HEK293T (cell line): Measurements from ENCODE around the gene COA1.
"Not testable (repeated sequence)": the region's sequence is repeated elsewhere in the genome, so short reads cannot be mapped to it uniquely, and the experiment has no call there.

Source experiments
- CTCF ChIA-PET: fragments of 350-600 bp; formaldehyde crosslinking; extraction: SDS; loops from one replicate; lab custom pipeline; 2021; ENCODE audit warnings: antibody characterized with exemption, inconsistent platforms; lab: Yijun Ruan, JAX
- POLR2A ChIA-PET: fragments of 350-600 bp; formaldehyde crosslinking; extraction: SDS; loops from one replicate; lab custom pipeline; 2020; ENCODE audit warnings: antibody characterized with exemption, inconsistent platforms; lab: Yijun Ruan, JAX
- DNase-seq: peaks from one replicate; pipeline ENCODE4 v3.0.0; 2012; ENCODE audit warnings: mixed read lengths; ENCODE audit errors: extremely low spot score
- ARNT ChIP-seq: fragments of 450-650 bp; IDR thresholded peaks from 2 replicates; pipeline ENCODE4 v1.6.1; 2017; ENCODE audit warnings: mild to moderate bottlenecking
- BHLHE40 ChIP-seq: fragments of 450-650 bp; IDR thresholded peaks from 2 replicates; pipeline ENCODE4 v1.6.1; 2016; ENCODE audit warnings: mild to moderate bottlenecking, moderate library complexity, borderline replicate concordance
- CTBP1 ChIP-seq: fragments of 450-650 bp; IDR thresholded peaks from 2 replicates; pipeline ENCODE4 v1.6.1; 2016; ENCODE audit warnings: borderline replicate concordance
- ELF4 ChIP-seq: fragments of 450-650 bp; IDR thresholded peaks from 2 replicates; pipeline ENCODE4 v1.6.1; 2017; ENCODE audit warnings: antibody characterized with exemption
- FOXA1 ChIP-seq: fragments of 450-650 bp; IDR thresholded peaks from 2 replicates; pipeline ENCODE4 v1.6.1; 2016; ENCODE audit warnings: mild to moderate bottlenecking
- FOXK2 ChIP-seq: fragments of 450-650 bp; IDR thresholded peaks from 2 replicates; pipeline ENCODE4 v1.6.1; 2016; ENCODE audit warnings: mild to moderate bottlenecking
- FOXM1 ChIP-seq: fragments of 450-650 bp; IDR thresholded peaks from 2 replicates; pipeline ENCODE4 v1.6.1; 2017; ENCODE audit warnings: mild to moderate bottlenecking, borderline replicate concordance
- HDGF ChIP-seq: fragments of 450-650 bp; IDR thresholded peaks from 2 replicates; pipeline ENCODE4 v1.6.1; 2017; ENCODE audit warnings: antibody characterized with exemption, borderline replicate concordance
- L3MBTL2 ChIP-seq: fragments of 450-650 bp; conservative IDR thresholded peaks from 2 replicates; pipeline ENCODE4 v1.6.1; 2016; ENCODE audit warnings: mild to moderate bottlenecking
- LEF1 ChIP-seq: fragments of 450-650 bp; IDR thresholded peaks from 2 replicates; pipeline ENCODE4 v1.6.1; 2017; ENCODE audit warnings: mild to moderate bottlenecking, borderline replicate concordance
- NFRKB ChIP-seq: fragments of 450-650 bp; IDR thresholded peaks from 2 replicates; pipeline ENCODE4 v1.6.1; 2016; ENCODE audit warnings: mild to moderate bottlenecking, moderate library complexity
- PKNOX1 ChIP-seq: fragments of 450-650 bp; IDR thresholded peaks from 2 replicates; pipeline ENCODE4 v1.6.1; 2016
- SP1 ChIP-seq: fragments of 450-650 bp; IDR thresholded peaks from 2 replicates; pipeline ENCODE4 v1.6.1; 2017
- SUZ12 ChIP-seq: fragments of 450-650 bp; IDR thresholded peaks from 2 replicates; pipeline ENCODE4 v1.6.1; 2016; ENCODE audit warnings: mild to moderate bottlenecking
- TARDBP ChIP-seq: fragments of 450-650 bp; IDR thresholded peaks from 2 replicates; pipeline ENCODE4 v1.6.1; 2016
- ZNF384 ChIP-seq: fragments of 450-650 bp; IDR thresholded peaks from 2 replicates; pipeline ENCODE4 v1.6.1; 2016

COA1 gene

GRCh38 chr7:43695365-43695764, 34.0 kb downstream of the COA1 start:
- POLR2A ChIA-PET, result no interaction called here

GRCh38 chr7:43694399-43694748, 34.9 kb downstream of the COA1 start:
- ChIA-PET POLR2A (no interaction called here), CTCF (interaction anchor here (0.6 to 2.0 kb wide), 3 partner anchors 109 to 1486 kb away, joined by 3 to 8 read pairs (median 8); partner anchors contain the start of gene STK17A)
- TF ChIP-seq HDGF (no peak), PKNOX1 (no peak), ARNT (no peak), FOXA1 (no peak), FOXK2 (no peak), NFRKB (no peak), TARDBP (no peak), SUZ12 (no peak), CTBP1 (no peak), SP1 (no peak), LEF1 (no peak), L3MBTL2 (no peak), FOXM1 (no peak), ZNF384 (no peak)
- DNase-seq, result no peak

More at GRCh38 chr7:43695365-43695764, 34.0 kb downstream of the COA1 start:
- CTCF ChIA-PET, result no interaction called here
- DNase-seq, result no peak
- TF ChIP-seq L3MBTL2, result no peak
- TF ChIP-seq CTBP1, result no peak
- TF ChIP-seq ELF4, result no peak
- no peak for TF ChIP-seq FOXA1
- TF ChIP-seq LEF1, result no peak
- TF ChIP-seq SP1, result no peak
- TF ChIP-seq SUZ12, result no peak

GRCh38 chr7:43693687-43694398, 35.5 kb downstream of the COA1 start:
- ChIA-PET POLR2A (interaction anchor here (1.3 kb wide), 1 partner anchor 111 kb away, joined by 3 read pairs; the partner anchor contains the start of gene STK17A), CTCF (interaction anchor here (0.6 to 2.0 kb wide), 3 partner anchors 109 to 1485 kb away, joined by 3 to 8 read pairs (median 8); partner anchors contain the start of gene STK17A)
- TF ChIP-seq TARDBP (no peak), HDGF (no peak)
- DNase-seq, result no peak

DNA sequence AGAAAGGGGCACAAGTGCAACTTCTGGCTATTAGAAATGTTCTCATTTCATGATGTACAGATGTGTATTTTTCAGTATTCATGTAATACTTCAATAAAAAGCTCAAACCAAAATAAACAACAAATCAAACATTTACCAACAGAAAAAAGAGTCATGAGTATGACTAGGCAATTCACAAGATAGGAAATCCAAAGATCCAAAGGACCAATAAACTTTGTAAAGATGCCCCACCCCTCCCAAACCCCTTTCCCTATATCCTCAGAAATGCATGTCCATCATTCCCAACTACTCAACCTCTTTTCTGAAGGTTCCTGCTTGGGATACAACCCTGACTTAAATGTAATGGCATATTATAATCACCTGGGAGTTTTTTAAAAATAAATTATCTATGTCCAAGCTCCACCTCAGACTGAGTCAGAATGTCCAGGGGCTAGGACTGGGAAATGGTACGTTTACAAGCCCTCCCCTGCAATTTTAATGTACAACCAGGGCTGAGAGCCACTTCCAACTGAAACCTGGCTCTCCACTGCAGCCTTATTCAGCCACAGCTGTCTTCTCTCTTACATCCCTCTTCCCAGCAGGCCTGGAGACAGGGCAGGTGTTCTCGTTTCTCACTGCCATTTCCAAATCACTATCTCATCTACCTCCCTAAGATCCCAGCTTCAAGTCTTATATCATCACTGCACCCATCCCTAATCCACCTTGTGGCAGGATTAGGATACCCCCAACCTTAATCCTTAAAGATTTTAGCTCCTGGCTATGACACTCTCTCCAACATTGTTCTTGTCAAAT, 36.5 kb downstream of the COA1 start:
- no peak for DNase-seq
- POLR2A ChIA-PET, result interaction anchor here (1.3 kb wide), 1 partner anchor 110 kb away, joined by 3 read pairs; the partner anchor contains the start of gene STK17A
- TF ChIP-seq PKNOX1 (no peak), SUZ12 (no peak), ARNT (no peak), CTBP1 (no peak), L3MBTL2 (no peak), FOXK2 (no peak), NFRKB (no peak), TARDBP (no peak), BHLHE40 (no peak), FOXM1 (no peak), LEF1 (no peak), ELF4 (no peak), FOXA1 (no peak), ZNF384 (no peak)
- CTCF ChIA-PET, result interaction anchor here (2.0 kb wide), 1 partner anchor 110 kb away, joined by 8 read pairs; the partner anchor contains the start of gene STK17A

- CTCF ChIA-PET, result interaction anchor here (0.8 kb wide), 1 partner anchor 109 kb away, joined by 3 read pairs; the partner anchor contains the start of gene STK17A
Observed at GRCh38 chr7:43691611-43692010, 37.7 kb downstream of the COA1 start.

DNA sequence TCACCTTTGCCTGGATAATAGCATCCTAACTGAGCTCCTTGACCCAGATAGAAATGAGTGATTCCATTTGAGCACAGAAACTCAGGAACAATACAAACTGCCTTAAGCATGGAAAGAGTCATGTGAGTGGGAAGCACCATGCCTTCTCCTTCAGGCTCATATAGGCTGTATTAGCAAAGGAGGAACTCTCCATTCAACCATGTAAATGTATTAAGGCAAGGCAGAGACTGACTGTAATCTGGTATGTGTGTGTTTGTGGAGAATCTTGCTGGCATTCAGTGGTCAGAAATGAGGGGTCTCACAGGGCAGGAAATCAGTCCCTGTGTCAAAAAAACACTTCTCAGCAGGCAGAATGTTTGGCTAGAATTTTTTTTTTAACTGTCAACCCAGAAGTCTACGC, 40.2 kb downstream of the COA1 start:
- TF ChIP-seq FOXA1 (no peak), PKNOX1 (no peak), SP1 (no peak), NFRKB (no peak), ELF4 (no peak), BHLHE40 (no peak), TARDBP (no peak), HDGF (no peak), FOXM1 (no peak), ARNT (no peak), SUZ12 (no peak), L3MBTL2 (no peak)
- POLR2A ChIA-PET, result no interaction called here
- CTCF ChIA-PET, result no interaction called here
- DNase-seq, result no peak

More at GRCh38 chr7:43691611-43692010, 37.7 kb downstream of the COA1 start:
- POLR2A ChIA-PET, result no interaction called here
- TF ChIP-seq FOXK2 (no peak), FOXM1 (no peak)
- no peak for DNase-seq

GRCh38 chr7:43687866-43688265, 41.5 kb downstream of the COA1 start:
- DNase-seq, POLR2A ChIA-PET, CTCF ChIA-PET: not testable (repeated sequence)
